Lower leg skin (tissue), 3 donors: ENCODE results near the gene GJA10.
"Not testable (repeated sequence)": the region's sequence is repeated elsewhere in the genome, so short reads cannot be mapped to it uniquely, and the experiment has no call there.

Experiments used
- CTCF ChIP-seq, 3 donors: fragments of 450-650 bp; IDR thresholded peaks; one replicate each; pipeline ENCODE4 v1.5.1; 2016; ENCODE audit warnings: antibody characterized with exemption in 3 of 3, mild to moderate bottlenecking in 3 of 3, moderate library complexity in 2 of 3
- POLR2A ChIP-seq, 2 donors: fragments of 450-650 bp; IDR thresholded peaks; one replicate each; pipeline ENCODE4 v1.6.1; 2016 to 2017; ENCODE audit warnings: antibody characterized with exemption in 2 of 2, mild to moderate bottlenecking in 1 of 2, moderate library complexity in 1 of 2

GRCh38 chr6:89847513-89847912 lies 46.8 kb upstream of the GJA10 start:
- TF ChIP-seq POLR2A, CTCF (IDR thresholded peaks at IDR 0.05): not testable (repeated sequence)
